ENCODE measurements around the gene FAM120B. TPM values are rescaled to one million over a fixed set of nuclear protein-coding genes. Genes with fewer than 3 reads are reported as not detected.

Gene FAM120B
- total and polyA plus RNA-seq, 3 donors from 2014 or later, result 33.8 to 62.2 (median 40.6) TPM

DNA sequence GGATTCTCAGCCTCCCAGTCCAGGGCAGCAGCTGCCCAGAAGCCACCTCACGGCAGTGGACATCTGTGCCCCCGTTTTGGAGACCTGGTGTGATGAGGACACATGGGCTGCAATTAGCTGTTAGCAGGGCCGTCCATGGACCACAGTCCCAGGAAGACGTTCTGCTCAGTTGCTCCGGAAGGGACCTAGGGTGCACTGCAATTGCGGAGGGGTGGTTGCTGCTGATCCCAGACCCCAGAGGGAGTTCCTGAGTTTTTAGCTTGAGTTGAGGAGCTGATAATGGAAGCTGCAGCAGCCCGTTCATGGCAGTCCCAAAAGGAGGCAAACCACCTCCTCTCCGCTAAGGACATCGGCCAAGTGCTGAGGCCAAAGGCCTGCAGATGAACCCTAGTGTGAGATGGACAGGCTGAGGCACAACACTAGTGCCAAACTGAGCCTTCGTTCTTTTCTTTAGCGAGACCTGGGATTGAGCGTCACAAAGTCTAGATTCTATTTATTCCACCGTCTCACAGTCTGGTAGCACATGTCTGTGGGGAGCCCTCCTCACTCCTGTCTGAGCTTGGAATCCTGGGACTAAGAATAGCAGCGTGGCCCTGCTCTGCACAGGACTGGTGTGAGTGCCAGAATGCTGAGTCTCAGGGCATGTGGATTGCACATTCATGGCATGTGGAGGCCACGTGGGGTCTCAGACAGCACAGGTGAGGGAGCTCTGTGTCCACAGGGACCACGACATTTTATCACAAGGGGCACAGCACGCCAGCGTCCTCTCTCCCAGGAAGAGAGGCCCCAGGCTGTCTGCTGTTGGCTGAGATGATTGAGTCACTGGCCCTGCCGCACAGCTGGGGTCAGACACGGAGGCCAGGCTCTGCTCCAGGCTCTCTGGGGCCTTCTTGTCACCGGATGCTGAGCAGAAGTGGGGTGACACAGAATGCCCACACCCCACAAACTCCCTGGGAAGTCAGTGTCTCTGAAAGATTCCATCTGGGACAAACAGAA is 133.1 kb downstream of the FAM120B start:
- TF ChIP-seq POLR2A (IDR thresholded peaks at IDR 0.05), result no peak
- TF ChIP-seq, protein P1, sequence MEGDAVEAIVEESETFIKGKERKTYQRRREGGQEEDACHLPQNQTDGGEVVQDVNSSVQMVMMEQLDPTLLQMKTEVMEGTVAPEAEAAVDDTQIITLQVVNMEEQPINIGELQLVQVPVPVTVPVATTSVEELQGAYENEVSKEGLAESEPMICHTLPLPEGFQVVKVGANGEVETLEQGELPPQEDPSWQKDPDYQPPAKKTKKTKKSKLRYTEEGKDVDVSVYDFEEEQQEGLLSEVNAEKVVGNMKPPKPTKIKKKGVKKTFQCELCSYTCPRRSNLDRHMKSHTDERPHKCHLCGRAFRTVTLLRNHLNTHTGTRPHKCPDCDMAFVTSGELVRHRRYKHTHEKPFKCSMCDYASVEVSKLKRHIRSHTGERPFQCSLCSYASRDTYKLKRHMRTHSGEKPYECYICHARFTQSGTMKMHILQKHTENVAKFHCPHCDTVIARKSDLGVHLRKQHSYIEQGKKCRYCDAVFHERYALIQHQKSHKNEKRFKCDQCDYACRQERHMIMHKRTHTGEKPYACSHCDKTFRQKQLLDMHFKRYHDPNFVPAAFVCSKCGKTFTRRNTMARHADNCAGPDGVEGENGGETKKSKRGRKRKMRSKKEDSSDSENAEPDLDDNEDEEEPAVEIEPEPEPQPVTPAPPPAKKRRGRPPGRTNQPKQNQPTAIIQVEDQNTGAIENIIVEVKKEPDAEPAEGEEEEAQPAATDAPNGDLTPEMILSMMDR (IDR thresholded peaks at IDR 0.05), result no peak
- 93% methylated on average over 12 to 21 of the region's 21 CpGs for WGBS, 2 donors
- Histone ChIP-seq H3K4me1 (no peaks in the 10 kb centered on the region), H3K4me3 (no peak overlapping the region), H3K9me3 (no peaks in the 10 kb centered on the region), H3K27ac (no peak overlapping the region), H3K36me3 (ENCODE audit: low read depth, missing control alignments) (no peaks in the 10 kb centered on the region), H3K27me3 (no peaks in the 10 kb centered on the region)
- intact Hi-C loops (cut with DNase I; ENCODE audit: low total_unique reads), result no loop called here
- peak; percentile 13 for DNase-seq

DNA sequence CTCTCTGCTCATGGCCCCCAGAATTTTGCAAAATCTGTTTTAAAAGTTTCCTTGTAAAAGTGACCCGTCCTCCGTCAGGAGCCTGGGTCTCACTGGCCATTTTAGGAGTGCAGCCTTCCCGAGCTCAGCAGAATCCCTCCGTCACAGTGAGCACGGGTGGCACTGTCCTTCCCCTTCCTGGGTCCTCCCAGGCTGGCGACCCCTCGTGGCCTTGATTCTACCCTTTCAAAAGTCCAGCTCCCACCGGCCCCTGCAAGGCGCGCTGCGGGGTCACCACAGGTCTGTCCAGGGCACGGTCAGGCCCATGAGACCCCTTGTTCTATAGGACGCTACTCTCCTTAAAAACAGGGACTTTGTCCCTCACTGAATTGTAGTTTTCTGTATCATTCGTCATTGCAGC is 133.9 kb downstream of the FAM120B start:
- H3K4me1 ChIP-seq, result no peaks in the 10 kb centered on the region
- no peaks in the 10 kb centered on the region for H3K9me3 ChIP-seq
- H3K27me3 ChIP-seq, result no peaks in the 10 kb centered on the region
- WGBS, 2 donors, result 89 to 93% methylated on average over 14 of the region's 14 CpGs
- no peak overlapping the region for H3K4me3 ChIP-seq
- H3K36me3 ChIP-seq (ENCODE audit: low read depth, missing control alignments), result no peaks in the 10 kb centered on the region
- intact Hi-C loops (cut with DNase I; ENCODE audit: low total_unique reads), result no loop called here
- DNase-seq, result peak; percentile 7
- H3K27ac ChIP-seq, result no peak overlapping the region
- TF ChIP-seq, protein P1 (IDR thresholded peaks at IDR 0.05), result no peak
- no peak for TF ChIP-seq POLR2A (IDR thresholded peaks at IDR 0.05)

DNA sequence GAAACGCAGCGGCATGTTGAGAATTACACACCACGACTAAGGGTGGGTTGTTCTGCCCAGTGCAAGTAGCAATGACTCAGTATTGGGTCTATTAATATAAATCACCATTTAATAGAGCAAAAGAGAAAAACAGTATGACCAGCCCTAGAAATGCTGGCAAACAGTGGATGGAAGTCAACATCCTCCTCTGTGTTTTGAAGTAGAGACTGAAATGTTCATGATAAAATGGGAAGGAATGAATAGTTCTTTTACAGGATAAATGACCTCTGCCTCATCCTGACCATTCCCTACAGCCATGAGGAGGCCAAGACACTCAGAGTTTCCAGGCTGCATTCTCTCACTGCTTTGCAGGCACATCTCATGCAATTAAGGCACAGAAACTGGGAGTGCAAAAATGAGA is 134.8 kb downstream of the FAM120B start:
- no peaks in the 10 kb centered on the region for H3K9me3 ChIP-seq
- 80 to 89% methylated on average over 3 of the region's 3 CpGs for WGBS, 2 donors
- H3K27me3 ChIP-seq, result no peaks in the 10 kb centered on the region
- TF ChIP-seq POLR2A (IDR thresholded peaks at IDR 0.05), result no peak
- TF ChIP-seq, protein P1 (IDR thresholded peaks at IDR 0.05), result no peak
- DNase-seq, result peak; percentile 13
- H3K4me3 ChIP-seq, result no peak overlapping the region
- H3K36me3 ChIP-seq (ENCODE audit: low read depth, missing control alignments), result no peaks in the 10 kb centered on the region
- H3K4me1 ChIP-seq, result no peaks in the 10 kb centered on the region
- H3K27ac ChIP-seq, result no peak overlapping the region
- intact Hi-C loops (cut with DNase I; ENCODE audit: low total_unique reads), result no loop called here

DNA sequence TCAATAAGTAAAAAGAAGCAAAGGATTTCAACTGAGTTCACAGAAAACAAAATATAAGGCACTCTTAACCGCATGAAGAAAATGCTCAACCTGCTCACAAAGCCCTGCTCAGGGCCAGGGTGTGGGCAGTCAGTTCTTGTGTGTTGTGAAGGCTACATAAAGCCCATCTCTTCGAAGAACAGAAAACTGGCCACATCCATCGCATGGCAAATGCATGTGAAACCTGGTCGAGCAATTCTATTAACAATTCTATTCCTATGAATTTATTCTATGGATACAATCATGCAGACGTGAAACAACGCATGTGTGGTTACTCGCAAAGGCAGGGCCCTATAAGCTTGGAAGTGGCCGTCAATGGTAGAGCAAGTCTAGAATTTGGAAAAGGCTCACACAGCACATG is 136.0 kb downstream of the FAM120B start:
- WGBS, 2 donors, result 94 to 98% methylated on average over 8 of the region's 8 CpGs

More for the DNA sequence above, 136.0 kb downstream of the FAM120B start:
- Histone ChIP-seq H3K9me3 (no peaks in the 10 kb centered on the region), H3K27me3 (no peaks in the 10 kb centered on the region), H3K4me1 (no peaks in the 10 kb centered on the region), H3K4me3 (no peak overlapping the region), H3K36me3 (ENCODE audit: low read depth, missing control alignments) (no peaks in the 10 kb centered on the region), H3K27ac (no peak overlapping the region)
- TF ChIP-seq, protein P1 (IDR thresholded peaks at IDR 0.05), result no peak
- TF ChIP-seq POLR2A (IDR thresholded peaks at IDR 0.05), result no peak
- intact Hi-C loops (cut with DNase I; ENCODE audit: low total_unique reads), result no loop called here
- no peak for DNase-seq
